Adrenal gland (tissue), 5 donors: Measurements from ENCODE around the gene CTNND2.

Experiments used
- POLR2A ChIP-seq, 2 donors: fragments of 450-650 bp; IDR thresholded peaks; one replicate each; pipeline ENCODE4 v1.6.1; 2017; ENCODE audit warnings: antibody characterized with exemption in 2 of 2, mild to moderate bottlenecking in 2 of 2, moderate library complexity in 1 of 2
- TF ChIP-seq, protein P1 (sequence below), 6 experiments: fragments of 450-650 bp in 4 of 6; fragments of 200-600 bp in 2 of 6; sonication (generic) in 1 of 6; IDR thresholded peaks; 1 replicate in 5 of 6; 2 replicates in 1 of 6; pipeline versions ENCODE4 v1.5.1 to v1.8.0; 2016 to 2021; ENCODE audit warnings: antibody characterized with exemption in 6 of 6, mild to moderate bottlenecking in 2 of 6, moderate library complexity in 1 of 6
- donor health status: DM: no; HTN: no; CAD: no.

DNA sequence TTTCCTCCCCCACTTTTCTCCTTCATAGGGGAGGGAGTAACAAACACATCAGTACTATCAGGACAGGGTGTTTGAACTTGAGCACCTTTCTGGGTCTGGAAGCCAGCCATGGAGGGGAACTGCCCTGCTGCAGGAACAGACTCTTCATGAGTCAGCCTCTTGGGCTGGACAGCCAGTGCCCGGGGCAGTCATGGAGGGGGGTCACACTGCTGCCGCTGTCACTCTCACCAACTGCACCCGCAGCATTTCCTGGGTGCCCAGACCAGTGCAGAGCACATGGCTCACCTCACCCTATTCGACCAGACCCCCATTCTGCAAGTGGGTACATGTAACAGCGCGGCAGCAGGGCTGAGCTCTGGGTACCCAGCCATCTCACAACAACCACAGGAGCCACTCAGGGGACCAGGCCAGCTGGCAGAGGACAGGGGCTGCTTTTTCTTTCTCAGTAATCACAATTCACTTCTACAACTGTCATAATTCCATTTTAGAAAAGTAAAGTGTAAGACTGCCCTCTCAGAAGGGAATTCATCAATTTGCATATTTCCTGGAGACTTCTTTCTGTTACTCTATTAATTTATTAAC, 118.4 kb downstream of the CTNND2 start:
- TF ChIP-seq, protein P1, sequence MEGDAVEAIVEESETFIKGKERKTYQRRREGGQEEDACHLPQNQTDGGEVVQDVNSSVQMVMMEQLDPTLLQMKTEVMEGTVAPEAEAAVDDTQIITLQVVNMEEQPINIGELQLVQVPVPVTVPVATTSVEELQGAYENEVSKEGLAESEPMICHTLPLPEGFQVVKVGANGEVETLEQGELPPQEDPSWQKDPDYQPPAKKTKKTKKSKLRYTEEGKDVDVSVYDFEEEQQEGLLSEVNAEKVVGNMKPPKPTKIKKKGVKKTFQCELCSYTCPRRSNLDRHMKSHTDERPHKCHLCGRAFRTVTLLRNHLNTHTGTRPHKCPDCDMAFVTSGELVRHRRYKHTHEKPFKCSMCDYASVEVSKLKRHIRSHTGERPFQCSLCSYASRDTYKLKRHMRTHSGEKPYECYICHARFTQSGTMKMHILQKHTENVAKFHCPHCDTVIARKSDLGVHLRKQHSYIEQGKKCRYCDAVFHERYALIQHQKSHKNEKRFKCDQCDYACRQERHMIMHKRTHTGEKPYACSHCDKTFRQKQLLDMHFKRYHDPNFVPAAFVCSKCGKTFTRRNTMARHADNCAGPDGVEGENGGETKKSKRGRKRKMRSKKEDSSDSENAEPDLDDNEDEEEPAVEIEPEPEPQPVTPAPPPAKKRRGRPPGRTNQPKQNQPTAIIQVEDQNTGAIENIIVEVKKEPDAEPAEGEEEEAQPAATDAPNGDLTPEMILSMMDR (IDR thresholded peaks at IDR 0.05), result no peak
- no peak for TF ChIP-seq POLR2A (IDR thresholded peaks at IDR 0.05)
